Heart left ventricle (tissue), 16 donors: ENCODE results near the gene IL2RA. TPM values are rescaled to one million over a fixed set of nuclear protein-coding genes. Genes with fewer than 3 reads are reported as not detected.

Experiments
- ATAC-seq, 4 donors: fragments of 200-7000 bp; cut with Tn5 transposase; one replicate each; pipeline ENCODE4 v1.9.1; 2020 to 2022; ENCODE audit warnings: moderate library complexity in 4 of 4, mild to moderate bottlenecking in 3 of 4, moderate number of reproducible peaks in 1 of 4
- DNase-seq, 5 donors: peaks; one replicate each; pipeline ENCODE4 v3.0.0-alpha.2; 2020
- H3K27ac ChIP-seq, 12 donors: fragments of 200-600 bp; sonication (generic) in 4 of 12; one replicate each; pipeline versions ENCODE4 v1.5.0 to v1.8.0; 2016 to 2022; ENCODE audit warnings: mild to moderate bottlenecking in 2 of 12
- H3K27me3 ChIP-seq, 9 donors: fragments of 200-600 bp; sonication (generic) in 2 of 9; one replicate each; pipeline versions ENCODE4 v1.5.1 to v1.8.0; 2016 to 2022; ENCODE audit warnings: mild to moderate bottlenecking in 3 of 9
- H3K36me3 ChIP-seq, 9 donors: fragments of 200-600 bp; sonication (generic) in 2 of 9; one replicate each; pipeline versions ENCODE4 v1.5.0 to v1.8.0; 2018 to 2022; ENCODE audit warnings: mild to moderate bottlenecking in 2 of 9
- H3K4me1 ChIP-seq, 12 donors: fragments of 200-600 bp; sonication (generic) in 4 of 12; one replicate each; pipeline versions ENCODE4 v1.5.0 to v1.8.0; 2016 to 2022; ENCODE audit warnings: mild to moderate bottlenecking in 3 of 12
- H3K4me3 ChIP-seq, 12 donors: fragments of 200-600 bp; sonication (generic) in 4 of 12; one replicate each; pipeline versions ENCODE4 v1.5.0 to v1.8.0; 2017 to 2022; ENCODE audit warnings: mild to moderate bottlenecking in 9 of 12, moderate library complexity in 4 of 12
- H3K9me3 ChIP-seq, 12 donors: fragments of 200-600 bp; sonication (generic) in 4 of 12; one replicate each; pipeline versions ENCODE4 v1.5.0 to v1.8.0; 2016 to 2022; ENCODE audit warnings: mild to moderate bottlenecking in 1 of 12
- POLR2A ChIP-seq, 2 donors: fragments of 450-650 bp; IDR thresholded peaks; one replicate each; pipeline ENCODE4 v1.6.1; 2017; ENCODE audit warnings: antibody characterized with exemption in 2 of 2, mild to moderate bottlenecking in 2 of 2, moderate library complexity in 2 of 2
- WGBS, 4 donors: extraction: QIAGEN DNeasy Blood & Tissue Kit in 2 of 4; methylation state at CpG; one replicate each; pipeline versions ENCODE4 v1.1.5 to v1.1.7; 2013 to 2018; 5-methylcytosine and 5-hydroxymethylcytosine counted together
- intact Hi-C, 10 donors: fragments of 100-400 bp; cut with DNase I; formaldehyde crosslinking; loops; one replicate each; pipeline versions ENCODE4 v1.11.1 to v1.14.2; 2022
- polyA plus RNA-seq, 2 donors: library from polyadenylated mRNA; stranded (reverse); fragments of 200-250 nt; gene quantifications; one replicate each; pipeline ENCODE4 v1.2.3, GENCODE V29; 2013
- total RNA-seq, 9 donors: library from RNA; depleted of rRNA in 2 of 9; stranded (reverse); fragments of >200 nt in 2 of 9; fragmentation: NEBNext Ultra II Directional in 3 of 9; extraction: Animal tissue kit (Norgen Biotek cat#: 25700) in 3 of 9; gene quantifications; one replicate each; pipeline versions ENCODE4 v1.1.0 to v1.2.4, GENCODE V29; 2016 to 2023
- TF ChIP-seq, protein P1 (sequence below), 12 donors: fragments of 200-600 bp; sonication (generic) in 4 of 12; IDR thresholded peaks; one replicate each; pipeline versions ENCODE4 v1.5.0 to v1.8.0; 2018 to 2022; ENCODE audit warnings: antibody characterized with exemption in 12 of 12, mild to moderate bottlenecking in 5 of 12
- donor health status: ischemic (EF 13 %, LVEDD 7.1; RV severe dilation, severe dysfunction).
- donor health status: healthy with polysubstance abuse.
- donor health status: DM: no; HTN: yes; CAD: no.
- donor health status: DM: no; HTN: no; CAD: no.
- donor health status: ischemic (EF 25% LVEDD 6.9; RV normal size, moderate dysfunction).
- donor health status: ischemic (EF 25% LVEDD 5.7; RV mildly dilated, moderate dysfunction).
- donor health status: healthy.
- donor health status: DM: yes; HTN: yes; CAD: no.
- donor health status: ischemic (EF 35%, LVEDD 5.7; RV mildly dilated, moderate dysfunction).
- donor health status: nonischemic (EF 11% LVEDD 7.7; RV severe dilation, severe dysfunction).
- donor health status: DM: yes; HTN: yes; CAD: no.
- donor health status: PGD.
- donor health status: ischemic (EF 29% LVEDD 5.4; RV normal size, mild dysfunction).
- donor health status: nonischemic (EF 23%, LVEDD 6.1; RV moderate dilation, normal function).

The IL2RA gene
- total and polyA plus RNA-seq, 11 donors = 0.11 to 11.1 (median 0.90) TPM; not detected in 1

DNA sequence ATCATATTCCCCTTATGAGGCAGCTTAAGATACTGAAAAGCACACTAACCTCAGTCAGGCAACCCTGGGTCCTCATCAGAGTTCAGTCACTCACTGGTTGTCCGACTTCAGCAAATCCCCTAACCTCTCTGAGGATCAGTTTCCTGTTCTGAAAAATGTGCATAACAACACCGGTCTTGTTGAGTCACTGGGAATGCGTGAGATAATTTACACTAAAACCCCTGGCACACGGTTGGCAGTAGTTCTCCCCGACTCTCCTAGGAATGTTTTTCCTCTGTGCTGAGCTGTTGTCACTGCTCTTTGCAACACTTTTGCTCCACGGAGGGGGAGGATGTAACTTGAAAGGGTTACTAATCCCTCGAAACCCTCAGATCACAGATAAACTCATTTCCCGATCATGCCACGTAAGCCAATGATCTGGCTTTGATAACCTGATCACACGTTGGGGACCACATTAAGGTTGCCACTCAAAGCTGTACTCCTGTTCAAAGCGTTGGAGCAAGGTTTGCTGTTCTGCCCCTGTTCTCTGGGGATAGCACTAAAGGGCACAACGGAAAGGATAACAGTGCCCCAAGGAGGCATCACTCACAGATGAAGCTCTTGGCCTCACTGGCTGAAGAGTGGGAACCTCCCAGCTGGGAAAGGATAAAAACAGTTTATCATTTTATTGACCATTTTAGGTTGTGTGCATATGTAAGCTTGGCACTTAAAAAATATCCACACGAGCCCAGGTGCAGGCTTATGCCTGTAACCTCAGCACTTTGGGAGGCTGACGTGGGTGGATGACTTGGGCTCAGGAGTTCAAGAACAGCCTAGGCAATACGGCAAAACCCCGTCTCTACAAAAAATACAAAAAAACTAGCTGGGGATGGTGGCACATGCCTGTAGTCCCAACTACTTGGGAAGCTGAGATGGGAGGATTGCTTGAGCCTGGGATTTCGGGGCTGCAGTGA, 21.6 kb upstream of the IL2RA start:
- ATAC-seq (peak in 1 of 4 donors; percentile 2), DNase-seq (no peak)
- no peaks in the 10 kb centered on the region for H3K27me3 ChIP-seq
- intact Hi-C loops = loop anchor here in 4 of 10 donors (5.0 to 10.0 kb wide), 4 partner anchors 66 to 189 kb away; partner anchors contain the start of gene FBH1 (in 1 of the 4)
- peaks cover 0 to 40% (median 22%) of the 10 kb centered on the region in 12 donors for H3K4me1 ChIP-seq
- TF ChIP-seq, protein P1, sequence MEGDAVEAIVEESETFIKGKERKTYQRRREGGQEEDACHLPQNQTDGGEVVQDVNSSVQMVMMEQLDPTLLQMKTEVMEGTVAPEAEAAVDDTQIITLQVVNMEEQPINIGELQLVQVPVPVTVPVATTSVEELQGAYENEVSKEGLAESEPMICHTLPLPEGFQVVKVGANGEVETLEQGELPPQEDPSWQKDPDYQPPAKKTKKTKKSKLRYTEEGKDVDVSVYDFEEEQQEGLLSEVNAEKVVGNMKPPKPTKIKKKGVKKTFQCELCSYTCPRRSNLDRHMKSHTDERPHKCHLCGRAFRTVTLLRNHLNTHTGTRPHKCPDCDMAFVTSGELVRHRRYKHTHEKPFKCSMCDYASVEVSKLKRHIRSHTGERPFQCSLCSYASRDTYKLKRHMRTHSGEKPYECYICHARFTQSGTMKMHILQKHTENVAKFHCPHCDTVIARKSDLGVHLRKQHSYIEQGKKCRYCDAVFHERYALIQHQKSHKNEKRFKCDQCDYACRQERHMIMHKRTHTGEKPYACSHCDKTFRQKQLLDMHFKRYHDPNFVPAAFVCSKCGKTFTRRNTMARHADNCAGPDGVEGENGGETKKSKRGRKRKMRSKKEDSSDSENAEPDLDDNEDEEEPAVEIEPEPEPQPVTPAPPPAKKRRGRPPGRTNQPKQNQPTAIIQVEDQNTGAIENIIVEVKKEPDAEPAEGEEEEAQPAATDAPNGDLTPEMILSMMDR (IDR thresholded peaks at IDR 0.05) = no peak
- no peak for TF ChIP-seq POLR2A (IDR thresholded peaks at IDR 0.05)
- 39 to 48% (median 44%) methylated on average over 17 of the region's 17 CpGs for WGBS, 4 donors
- H3K9me3 ChIP-seq = no peaks in the 10 kb centered on the region
- peak overlapping the region in 5 of 12 donors; percentile 16 to 51 (median 37) for H3K27ac ChIP-seq
- H3K4me3 ChIP-seq = no peak overlapping the region
- H3K36me3 ChIP-seq = no peaks in the 10 kb centered on the region

GRCh38 chr10:6082496-6083395, 20.6 kb upstream of the IL2RA start:
- TF ChIP-seq POLR2A (IDR thresholded peaks at IDR 0.05) = no peak
- TF ChIP-seq, protein P1 (IDR thresholded peaks at IDR 0.05) = no peak
- intact Hi-C loops = loop anchor here in 4 of 10 donors (5.0 to 10.0 kb wide), 4 partner anchors 65 to 188 kb away; partner anchors contain the start of gene FBH1 (in 1 of the 4)
- Histone ChIP-seq H3K27me3 (no peaks in the 10 kb centered on the region), H3K36me3 (no peaks in the 10 kb centered on the region), H3K9me3 (no peaks in the 10 kb centered on the region), H3K27ac (peak overlapping the region in 5 of 12 donors; percentile 16 to 51 (median 37)), H3K4me1 (peaks cover 0 to 35% (median 19%) of the 10 kb centered on the region in 12 donors), H3K4me3 (no peak overlapping the region)
- 54 to 64% (median 54%) methylated on average over 9 of the region's 9 CpGs for WGBS, 4 donors
- DNase-seq (peak in 3 of 5 donors; percentile 27 to 50 (median 40)), ATAC-seq (peak in 1 of 4 donors; percentile 14)

DNA sequence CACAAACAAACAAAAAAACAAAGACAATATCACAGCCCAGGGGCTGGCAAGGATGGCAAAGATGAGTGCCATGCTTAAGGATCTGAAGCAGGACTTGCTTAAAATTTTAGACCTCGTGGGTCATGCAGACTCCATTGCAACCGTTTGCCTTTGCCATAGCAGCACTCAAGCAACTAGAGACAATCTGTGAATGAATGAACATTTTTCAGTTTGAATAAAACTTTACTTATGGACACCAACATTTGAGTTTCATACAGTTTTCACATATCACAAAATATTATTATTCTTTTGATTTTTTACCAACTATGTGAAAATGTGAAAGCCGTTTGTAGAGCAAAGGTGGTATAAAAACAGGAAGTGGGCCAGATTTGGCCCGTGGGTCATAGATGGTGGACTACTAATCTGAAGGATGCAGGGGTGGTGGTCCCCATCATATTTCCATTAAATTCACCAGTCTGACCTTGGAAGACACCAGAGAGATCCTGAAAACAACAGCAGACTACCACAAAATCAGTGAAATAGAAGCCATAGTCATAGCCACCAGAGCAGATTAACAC, 18.3 kb upstream of the IL2RA start:
- Histone ChIP-seq H3K27ac (no peak overlapping the region), H3K27me3 (no peaks in the 10 kb centered on the region)
- WGBS, 4 donors = 79 to 88% (median 86%) methylated on average over 4 of the region's 4 CpGs

More for the DNA sequence above, 18.3 kb upstream of the IL2RA start:
- TF ChIP-seq, protein P1 (IDR thresholded peaks at IDR 0.05) = no peak
- TF ChIP-seq POLR2A (IDR thresholded peaks at IDR 0.05) = no peak
- H3K9me3 ChIP-seq = no peaks in the 10 kb centered on the region
- ATAC-seq = no peak
- no peaks in the 10 kb centered on the region for H3K36me3 ChIP-seq
- H3K4me3 ChIP-seq = no peak overlapping the region
- intact Hi-C loops = loop anchor here in 4 of 10 donors (5.0 to 10.0 kb wide), 4 partner anchors 63 to 186 kb away; partner anchors contain the start of gene FBH1 (in 1 of the 4)
- DNase-seq = no peak
- peaks cover 0 to 19% (median 6%) of the 10 kb centered on the region in 12 donors for H3K4me1 ChIP-seq
